HuH-7.5 (cell line): ENCODE measurements around the gene POLR2B.
"Not testable (repeated sequence)": the region's sequence is repeated elsewhere in the genome, so short reads cannot be mapped to it uniquely, and the experiment has no call there.

ENCODE experiments used
- DNase-seq: peaks from one replicate; pipeline ENCODE4 v3.0.0; 2011; ENCODE audit warnings: low spot score

The POLR2B gene

DNA sequence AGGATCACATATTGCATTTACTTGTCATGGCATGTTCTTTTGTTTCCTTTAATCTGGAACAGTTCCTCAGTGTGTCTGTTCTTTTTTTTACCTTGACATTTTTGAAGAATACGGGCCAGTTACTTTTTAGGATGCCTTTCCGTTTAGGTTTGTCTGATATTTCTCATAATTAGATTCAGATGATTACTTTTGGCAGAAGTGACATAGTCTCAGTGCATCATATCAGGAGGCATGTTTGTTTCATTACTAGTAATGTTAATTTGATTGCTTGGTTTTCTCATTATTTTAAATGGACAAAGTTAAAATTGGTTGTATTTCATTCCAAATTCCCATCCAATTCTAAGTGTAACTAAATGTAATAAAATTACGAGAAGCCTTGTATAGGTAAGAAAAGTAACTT lies 8.3 kb downstream of the POLR2B start:
- no peak for DNase-seq

DNA sequence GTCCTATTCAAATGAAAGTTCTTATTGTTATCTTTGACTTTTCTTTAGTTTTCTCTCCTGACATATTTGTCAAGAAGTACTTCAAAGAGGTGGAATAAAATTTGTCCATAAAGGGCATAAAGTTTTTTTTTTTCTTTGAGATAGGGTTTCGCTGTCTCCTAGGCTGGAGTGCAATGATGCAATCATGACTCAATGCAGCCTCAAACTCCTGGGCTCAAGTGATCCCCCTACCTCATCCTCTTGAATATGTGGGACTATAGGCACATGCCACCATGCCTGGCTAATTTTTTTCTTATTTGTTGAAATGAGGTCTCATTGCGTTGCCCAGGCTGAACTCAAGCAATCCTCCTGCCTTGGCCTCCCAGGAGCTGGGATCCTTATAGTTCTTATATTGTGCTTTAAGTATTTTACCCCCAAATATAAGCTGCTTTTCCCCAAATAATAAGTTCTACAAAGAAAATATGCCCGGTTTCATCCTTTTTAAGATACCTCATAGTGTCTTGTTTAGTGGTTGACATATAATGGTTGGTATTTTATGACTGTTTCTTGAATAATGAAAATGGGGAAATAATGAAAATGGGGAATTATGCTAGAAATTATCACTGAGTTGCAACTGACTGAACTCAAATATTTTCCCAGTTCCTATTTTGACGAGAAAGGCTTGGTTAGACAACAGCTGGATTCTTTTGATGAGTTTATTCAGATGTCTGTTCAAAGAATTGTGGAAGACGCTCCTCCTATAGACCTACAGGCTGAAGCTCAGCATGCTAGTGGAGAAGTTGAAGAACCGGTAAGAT lies 11.6 kb downstream of the POLR2B start:
- DNase-seq, result no peak

DNA sequence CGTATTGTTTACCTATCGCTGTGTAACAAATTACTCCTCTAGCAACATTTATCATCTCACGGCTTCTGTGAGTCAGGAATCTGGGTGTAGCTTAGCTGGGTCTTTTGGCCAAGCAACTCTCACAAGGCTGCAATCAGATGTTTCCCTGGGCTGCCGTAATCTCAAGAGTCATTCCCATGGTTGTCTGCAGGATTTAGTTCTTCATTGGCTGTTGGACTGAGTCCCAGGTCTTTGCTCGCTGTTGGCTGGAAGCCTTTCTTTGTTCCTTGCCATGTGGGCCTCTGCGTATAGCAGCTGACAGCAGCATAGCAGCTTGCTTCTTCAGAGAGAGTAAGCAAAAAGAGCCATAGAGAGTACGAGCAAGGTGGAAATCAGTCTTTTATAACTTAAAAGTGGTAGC lies 16.8 kb downstream of the POLR2B start:
- no peak for DNase-seq

DNA sequence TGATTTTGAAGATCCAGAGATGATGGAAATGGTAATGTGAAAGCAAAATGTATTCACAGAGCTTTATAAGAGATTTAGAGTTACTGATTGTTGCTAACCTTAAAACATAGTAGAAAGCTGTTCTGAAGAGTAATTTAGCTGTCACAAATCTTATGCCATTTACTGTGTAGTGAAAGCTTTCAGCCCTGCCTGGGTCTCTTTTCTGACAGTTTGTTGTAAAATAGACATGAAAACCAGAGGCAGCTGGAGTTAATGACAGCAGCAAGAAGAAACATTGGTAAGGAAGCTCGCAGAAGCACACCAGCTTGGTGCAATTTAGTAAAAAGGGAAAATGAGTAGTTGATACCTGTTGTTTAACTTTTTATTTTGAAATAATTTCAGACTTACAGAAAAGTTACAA lies 21.1 kb downstream of the POLR2B start:
- no peak for DNase-seq

DNA sequence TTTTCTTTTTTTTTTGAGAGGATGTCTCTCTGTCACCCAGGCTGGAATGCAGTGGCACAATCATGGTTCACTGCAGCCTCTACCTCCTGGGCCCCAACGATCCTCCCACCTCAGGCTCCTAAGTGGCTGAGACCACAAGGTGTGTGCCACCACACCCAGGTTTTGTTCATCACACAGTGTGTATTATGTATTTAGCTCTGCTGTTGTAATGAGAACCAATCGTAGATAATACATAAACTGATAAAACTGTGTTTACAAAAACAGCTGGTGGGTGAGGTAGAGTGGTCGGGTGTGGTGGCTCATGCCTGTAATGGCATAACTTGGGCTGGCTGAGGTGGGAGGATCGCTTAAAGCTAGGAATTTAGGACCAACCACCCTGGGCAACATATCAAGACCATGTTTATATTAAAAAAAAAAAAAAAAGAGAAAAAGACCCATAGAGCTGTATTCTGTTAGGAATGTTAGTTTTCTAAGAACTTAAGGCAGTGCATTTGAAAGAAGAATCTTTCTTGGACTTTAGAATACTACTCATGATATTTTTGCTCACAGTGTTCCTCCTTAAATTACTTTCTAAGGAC lies 34.9 kb downstream of the POLR2B start:
- DNase-seq, result no peak

DNA sequence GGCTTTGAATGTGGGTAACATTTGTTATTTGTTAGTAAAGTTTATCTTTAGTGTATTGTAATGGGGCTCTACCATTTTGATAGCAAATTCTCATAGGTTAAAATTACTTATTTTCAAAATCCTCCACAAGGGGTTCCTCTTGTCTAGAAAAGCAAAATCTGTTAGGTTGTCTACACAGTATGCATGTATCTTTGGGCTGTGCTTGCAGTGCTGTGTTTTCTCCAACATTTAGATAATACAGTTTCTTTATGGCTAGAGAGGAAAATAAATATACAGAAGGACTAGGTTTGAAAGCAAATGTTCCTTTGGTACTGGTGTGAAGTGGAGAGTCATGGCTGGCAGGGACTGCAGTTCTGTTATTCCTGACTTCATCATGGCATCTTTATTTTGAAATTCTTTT lies 40.3 kb downstream of the POLR2B start:
- DNase-seq, result no peak

DNA sequence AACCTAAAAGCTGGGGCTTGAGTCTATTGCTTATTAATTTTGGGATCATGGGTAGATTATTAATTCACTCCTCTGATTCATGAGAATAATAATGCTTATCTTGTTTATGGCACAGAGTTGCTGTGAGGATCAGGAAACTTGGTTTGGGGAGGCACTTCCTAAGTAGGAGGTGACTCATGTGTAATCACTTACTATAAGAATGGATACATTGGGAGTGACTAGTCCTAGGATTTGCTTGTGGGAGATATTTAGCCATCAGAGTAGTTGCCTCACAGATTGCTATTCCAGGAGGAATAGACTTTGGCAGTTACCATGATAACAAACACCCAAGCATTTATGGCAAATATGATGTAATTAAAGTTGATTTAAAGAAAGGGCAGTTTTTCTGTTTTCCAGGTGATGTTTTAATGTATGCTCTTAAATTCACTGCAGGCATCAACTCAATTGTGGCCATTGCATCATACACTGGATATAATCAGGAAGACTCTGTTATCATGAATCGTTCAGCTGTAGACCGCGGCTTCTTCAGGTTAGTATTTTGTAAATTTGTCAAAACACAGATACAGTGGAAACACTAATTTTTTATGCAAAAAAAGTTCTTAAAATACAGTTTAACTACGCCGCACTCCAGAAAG lies 41.9 kb downstream of the POLR2B start:
- DNase-seq, result no peak

DNA sequence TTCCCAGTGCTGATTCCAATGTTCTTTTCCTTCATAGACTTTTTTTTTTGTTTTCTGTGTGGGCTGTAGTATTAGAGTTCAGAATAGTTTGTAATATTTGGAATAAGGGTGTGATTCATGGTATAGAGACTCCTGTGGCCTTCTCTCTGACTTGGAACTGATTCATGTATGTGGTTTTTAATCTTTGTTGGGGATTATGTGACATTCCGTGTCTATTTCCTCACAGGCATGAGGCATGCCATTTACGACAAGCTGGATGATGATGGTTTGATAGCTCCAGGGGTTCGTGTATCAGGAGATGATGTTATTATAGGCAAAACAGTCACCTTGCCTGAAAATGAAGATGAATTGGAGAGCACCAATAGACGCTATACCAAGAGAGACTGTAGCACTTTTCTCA lies 44.4 kb downstream of the POLR2B start:
- no peak for DNase-seq

DNA sequence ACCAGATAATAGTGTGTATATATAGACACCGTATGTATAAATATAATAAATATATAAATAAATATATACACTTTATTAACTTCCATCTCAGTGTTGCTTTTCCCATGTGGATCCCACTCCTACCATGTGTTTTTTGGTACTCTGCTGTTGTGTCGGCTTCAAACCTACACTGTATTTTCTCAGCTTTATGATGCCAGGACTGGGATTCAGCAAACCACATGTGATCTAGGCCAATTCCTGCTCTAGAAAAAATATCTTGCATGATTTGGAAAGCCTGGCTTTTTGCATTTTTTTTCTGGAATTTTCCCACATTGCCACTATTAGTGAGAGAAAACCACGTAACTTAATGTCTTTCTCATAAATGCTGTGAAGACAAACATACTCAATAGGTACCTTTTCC lies 55.8 kb downstream of the POLR2B start:
- DNase-seq, result no peak

DNA sequence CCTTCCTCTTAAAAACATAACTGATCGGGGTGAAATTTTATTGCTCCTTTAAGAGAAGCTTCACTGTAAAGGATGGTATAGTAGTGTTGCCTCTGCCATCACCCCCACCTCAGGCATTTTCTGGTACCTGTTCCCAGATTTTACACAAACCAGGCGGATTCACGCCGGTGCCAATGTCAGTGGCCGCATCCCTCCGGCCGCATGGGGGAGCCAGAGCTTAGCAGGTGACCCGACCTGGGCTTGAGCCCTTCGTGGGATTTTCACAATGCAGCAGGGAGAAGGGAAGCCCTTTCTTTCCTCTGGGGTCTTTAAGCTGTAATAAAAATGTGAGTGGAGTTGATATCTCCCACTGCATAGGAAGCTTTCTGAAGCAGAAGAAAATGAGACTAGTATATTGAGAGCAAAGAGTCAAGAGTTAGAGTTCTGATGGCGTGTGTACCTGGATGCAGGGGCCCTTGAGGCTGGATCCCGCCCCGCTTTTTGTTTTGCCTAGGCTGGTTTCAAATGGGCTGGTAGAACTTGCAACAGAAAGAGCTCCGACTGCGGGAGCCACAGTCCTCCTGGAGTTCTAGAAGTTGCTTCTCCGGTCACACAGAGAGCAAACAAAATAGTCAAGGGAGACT lies 59.4 kb downstream of the POLR2B start:
- DNase-seq, result peak; percentile 29

DNA sequence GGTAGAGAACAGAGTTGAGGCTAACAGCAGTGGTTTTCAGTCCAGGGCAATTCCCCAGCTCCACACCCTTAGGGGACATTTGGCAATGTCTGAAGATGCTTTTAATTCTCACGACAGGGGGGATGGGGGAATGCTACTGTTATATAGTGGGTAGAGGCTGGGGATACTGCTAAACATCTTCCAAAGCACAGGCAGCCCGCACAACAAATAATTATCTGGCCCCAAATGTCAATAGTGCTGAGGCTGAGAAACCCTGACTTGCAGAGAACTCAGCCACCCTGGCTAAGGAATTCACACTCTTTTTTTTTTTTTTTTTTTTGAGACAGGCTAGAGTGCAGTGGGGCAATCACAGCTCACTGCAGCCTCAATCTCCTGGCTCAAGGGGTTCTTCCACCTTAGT lies 60.6 kb downstream of the POLR2B start:
- DNase-seq, result no peak

DNA sequence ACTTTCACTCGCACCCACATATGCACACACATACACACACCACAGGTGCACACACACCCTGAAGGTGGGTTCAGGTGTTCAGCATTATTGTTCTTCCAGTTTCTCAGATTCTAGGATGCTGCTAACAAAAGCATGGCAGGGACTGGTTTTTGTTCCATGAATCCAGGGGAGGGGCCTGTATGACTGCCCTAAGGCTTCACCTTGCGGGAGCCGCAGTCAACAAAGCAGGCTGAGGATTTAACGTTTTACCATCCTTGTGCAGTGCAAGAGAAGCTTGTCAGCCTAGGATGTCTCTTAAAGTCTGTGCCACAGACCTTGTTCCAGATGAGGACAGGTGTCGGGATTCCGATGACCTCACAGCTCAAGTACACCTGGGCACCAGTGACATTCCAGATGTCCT lies 61.8 kb downstream of the POLR2B start:
- DNase-seq, result no peak

DNA sequence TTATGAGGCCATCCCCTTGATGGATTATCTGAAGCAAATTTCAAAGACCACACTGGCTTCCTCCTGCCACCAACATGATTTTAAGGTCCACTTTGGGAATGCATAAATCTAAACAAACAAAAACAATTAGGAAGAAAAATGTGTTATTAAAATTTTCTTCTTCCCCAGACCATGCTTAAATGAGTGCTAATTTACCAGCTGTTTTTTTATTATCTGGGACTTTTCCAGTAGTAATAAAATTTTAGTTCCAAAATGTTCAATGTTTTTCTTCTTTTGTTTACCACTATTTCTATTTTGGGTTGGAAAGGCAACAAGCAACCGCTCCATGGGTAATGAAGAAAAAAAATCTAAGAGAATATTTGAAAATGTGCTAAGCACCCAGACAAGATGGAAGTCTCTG lies 62.3 kb downstream of the POLR2B start:
- no peak for DNase-seq

DNA sequence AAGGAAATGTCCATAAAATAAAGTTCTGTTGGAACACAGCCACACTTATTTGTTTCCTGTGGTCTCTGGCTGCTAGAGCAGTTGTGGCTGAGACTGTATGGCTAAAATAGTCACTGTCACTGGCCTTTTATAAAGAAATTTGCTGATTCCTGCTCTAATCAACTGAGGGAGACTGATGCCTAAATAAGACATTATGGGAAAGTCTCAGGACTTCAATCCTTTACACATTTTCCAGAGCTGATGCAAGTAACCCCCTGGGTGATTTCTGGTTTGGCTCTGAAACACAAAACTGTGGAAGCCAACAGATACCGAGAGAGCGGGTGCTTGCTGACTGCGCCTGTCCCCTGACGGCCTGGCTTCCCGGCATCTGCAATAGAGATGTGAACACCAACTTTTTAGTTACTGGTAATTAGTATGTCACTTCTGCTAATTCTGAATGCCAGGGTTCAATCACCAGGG lies 64.0 kb downstream of the POLR2B start:
- DNase-seq, result no peak

DNA sequence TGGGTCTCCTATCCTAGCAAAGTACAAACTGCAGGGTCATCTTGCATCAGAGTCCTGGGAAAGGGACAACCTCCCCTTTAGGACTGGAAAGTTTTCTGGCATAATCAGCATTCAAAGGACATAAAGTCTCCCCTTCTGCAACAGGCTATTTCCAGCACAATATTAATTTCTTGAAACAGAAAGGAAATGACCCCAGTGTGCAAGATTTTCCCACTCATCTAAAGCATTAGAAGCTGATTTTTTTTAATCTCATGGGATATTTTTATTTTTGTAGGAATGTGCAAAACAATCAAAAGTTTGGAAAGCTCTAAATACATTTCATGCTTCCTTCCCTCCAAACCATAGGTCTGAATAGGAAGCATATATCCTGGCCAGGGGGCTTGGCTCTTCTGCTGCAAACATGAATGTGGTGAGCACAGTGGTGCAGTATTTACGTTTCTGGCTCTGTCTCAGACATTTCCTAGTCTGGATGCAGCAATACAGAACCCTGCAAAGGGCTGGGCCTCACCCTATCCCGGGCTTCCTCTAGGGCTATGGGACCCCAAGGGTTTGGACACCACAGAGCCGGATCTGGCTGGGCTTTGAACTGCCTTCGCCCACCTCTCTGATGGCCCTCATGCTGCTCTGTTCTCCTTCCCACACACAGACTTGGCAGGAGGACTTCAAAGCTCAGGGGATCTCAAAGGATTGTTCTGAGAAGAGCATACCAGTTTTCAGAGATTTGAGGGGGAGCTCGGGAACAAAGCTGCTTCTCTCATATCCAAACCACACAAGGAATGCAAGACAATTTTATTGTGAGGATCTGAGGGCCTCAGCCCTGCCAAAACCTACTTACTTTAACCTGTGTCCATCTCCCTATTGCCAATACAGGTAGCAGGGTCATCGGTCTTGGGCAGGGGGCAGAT lies 64.9 kb downstream of the POLR2B start:
- DNase-seq, result no peak

DNA sequence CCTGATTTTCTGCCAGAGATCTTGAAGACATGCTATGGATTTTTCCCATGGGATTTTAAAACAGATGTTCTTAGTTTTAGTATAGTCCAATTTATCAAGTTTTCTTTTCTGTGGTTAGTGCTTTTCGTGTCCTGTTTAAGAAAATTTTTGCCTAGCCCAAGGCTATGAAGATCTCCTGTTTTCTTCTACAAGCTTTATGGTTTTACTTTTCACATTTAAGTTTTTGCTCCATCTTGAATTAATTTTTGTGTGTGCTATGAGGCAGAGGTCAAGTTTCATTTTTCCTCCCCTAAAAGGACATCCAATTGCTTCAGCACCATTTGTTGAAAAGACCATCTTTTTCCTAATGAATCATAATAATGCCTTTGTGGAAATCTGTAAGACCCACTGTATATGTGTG lies 65.6 kb downstream of the POLR2B start:
- DNase-seq, result no peak

DNA sequence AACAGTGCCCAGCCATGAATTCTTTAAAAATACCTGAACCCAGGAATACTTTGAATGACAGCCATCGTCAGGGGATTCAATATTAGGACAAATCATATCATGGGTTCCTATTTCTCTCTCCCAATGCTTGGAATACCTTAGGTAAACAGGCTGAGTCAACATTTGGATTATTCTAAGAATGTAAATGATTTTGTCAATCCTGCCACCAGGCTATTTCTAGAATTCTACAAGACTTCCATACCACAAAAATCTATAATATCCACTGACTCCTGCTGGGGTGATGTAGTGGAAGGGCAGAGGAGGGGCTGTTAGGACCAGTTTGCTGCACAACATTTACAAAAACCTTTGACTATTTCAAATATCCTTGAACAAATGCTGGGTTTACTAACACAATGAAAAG lies 66.3 kb downstream of the POLR2B start:
- no peak for DNase-seq

DNA sequence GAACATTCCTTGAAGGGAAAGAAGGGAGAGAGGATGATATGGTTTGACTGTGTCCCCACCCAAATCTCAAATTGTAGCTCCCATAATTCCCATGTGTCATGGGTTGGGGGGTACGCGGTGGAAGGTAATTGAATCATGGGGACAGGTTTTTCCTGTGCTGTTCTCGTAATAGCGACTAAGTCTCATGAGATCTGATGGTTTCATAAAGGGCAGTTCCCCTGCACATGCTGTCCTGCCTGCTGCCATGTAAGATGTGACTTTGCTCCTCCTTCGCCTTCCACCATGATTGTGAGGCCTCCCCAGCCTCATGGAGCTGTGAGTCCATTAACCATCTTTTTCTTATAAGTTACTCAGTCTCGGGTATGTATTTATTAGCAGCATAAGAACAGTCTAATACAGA lies 68.3 kb downstream of the POLR2B start:
- not testable (repeated sequence) for DNase-seq

DNA sequence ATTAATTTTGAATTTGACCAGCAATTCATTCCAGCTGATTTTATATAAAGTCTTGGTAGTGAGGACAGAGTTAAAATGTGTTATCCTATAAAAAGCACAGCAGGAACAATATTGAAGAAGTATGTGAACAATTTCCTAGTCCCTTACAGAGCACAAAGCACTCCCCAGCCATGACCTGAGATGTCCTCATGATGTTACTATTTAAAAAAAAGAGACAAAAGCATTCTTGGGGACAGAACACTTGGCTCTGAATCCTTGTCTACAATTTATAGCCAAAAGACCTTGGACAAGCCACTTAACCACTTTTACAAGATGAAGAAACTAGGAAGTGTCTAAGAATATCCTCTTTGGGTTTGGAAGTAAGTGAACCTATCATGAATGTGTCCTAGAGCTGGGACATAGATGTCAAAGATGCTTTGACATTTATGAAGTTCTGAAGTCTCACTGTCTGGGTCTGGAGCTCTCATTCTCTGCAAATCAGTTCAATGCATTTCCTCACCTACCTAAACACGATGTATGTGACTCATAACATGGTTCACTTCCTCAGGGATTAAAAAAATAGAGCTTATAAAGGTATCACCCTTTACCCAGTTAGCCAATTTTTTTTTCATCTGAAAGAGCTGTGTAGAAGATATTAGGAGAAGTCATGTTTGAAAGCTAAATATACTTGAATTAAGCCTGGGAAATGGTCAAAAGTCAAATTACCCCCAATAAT lies 70.1 kb downstream of the POLR2B start:
- DNase-seq, result no peak

DNA sequence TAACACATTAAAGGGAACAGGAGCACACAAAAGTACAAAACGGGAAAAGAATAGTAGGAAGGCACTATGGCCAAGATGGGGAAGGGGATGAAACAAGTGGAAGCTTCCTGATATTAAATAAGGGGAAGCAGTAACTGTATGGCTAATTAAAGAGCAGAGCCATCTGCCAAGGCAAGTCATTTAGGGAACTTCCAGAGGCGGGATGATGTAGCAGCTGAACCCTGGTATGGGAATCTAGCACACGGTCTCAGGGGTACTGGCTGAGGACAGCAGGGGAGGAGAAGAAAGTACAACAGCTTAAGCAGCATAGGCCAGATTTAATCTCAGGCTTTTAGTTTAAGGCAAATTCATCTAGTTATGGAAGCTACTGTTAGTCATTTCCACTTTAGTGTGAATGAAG lies 72.4 kb downstream of the POLR2B start:
- DNase-seq, result no peak

DNA sequence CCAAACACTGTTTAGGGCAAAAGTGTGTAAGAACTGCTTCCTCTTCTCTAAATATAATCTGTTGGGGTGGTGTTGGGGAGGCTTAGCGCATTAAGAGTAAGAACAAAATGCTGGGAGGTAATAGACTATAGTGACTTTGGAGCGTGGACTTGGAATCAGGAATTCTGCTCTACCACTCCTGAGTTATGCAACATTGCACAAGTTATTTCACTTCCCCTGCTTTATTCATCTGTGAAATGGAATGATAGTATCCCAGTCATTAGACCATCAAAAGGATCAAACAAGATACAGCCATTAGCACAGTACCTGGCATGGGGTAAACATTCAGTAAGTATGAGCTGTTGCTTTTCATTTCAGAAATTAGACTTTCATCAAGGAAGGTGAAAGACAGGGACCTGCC lies 72.8 kb downstream of the POLR2B start:
- DNase-seq, result no peak
